HG02840 (cell line): ENCODE results near the gene MPG.

Experiments used
- ATAC-seq: cut with Tn5 transposase; IDR thresholded peaks from one replicate; pipeline ENCODE4 v1.9.1; 2021; ENCODE audit warnings: mild to moderate bottlenecking, moderate library complexity, moderate number of reproducible peaks; ENCODE audit not compliant: unreplicated experiment, low FRiP score

The MPG gene

DNA sequence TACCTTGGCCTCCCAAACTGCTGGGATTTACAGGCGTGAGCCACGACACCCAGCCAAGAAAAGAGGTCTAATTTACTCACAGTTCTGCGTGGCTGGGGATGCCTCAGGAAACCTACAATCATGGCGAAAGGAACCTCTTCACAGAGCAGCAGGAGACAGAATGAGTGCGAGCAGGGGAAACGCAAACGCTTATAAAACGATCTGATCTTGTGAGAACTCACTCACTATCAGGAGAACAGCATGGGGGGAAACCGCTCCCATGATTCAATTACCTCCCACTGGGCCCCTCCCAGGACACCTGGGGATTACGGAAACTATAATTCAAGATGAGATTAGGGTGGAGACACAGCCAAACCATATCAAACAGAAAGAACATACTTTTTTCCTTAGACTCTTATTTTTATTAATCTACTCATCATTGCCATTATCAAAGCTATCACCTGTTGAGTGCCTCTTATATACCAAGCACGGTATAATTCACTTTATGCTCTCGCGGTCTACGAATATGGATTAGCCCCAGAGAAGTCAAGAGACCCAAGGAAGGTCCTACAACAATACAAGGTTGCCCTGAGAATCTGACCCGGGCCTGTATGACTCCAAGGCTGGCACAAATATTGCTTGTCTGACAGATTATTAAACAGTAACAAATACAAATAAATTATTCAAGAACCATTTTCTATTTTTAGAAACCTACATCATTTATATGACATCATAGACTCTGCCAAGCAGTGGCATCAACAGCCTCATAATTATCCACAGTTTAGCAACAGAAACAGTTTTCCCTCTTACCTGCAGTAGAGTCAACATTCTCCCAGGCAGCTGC lies 27.0 kb upstream of the MPG start:
- no peak for ATAC-seq

DNA sequence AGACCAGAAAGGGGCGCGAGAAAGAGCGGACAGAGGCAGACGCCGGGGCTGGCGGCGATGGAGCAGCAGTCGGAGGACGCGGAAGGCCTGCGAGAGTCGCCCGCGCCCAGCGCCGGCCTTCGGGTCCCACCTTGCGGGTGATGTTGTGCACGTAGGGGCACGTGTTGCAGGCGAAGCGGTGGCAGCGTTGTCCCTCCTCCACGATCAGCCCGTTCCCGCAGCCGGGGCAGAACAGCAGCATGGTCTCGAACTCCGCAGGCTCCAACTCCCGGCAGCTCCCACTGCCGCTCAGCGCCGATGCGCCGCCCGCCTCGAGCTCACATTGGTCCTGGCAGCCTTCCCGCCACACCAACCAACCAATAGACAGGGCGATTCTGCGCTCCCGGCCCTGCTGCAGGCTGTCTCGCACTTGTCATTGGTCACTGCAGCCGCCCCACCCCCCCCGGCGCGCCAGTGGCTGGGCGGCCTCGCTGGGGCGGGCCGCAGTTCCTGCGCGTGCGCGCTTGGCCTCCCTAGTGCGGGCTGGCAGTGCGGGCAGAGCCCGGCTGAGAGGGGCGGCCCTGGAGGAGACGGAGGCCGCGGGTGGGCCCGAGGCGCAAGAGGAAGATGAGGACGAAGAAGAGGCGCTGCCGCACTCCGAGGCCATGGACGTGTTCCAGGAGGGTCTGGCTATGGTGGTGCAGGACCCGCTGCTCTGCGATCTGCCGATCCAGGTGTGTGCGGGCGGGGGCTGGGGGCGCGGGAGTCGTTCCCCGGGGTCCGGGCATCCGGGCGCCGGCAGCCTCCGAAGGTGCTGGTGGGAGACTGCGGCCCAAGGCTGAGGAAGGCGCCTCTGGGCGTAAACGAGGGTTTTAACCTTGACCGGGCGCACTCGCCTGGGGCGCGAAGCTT lies 24.4 kb upstream of the MPG start, which contains the start of the genes POLR3K and SNRNP25:
TSS of gene POLR3K (minus strand) at position 263 of the 891 bp plus-strand sequence. CDS start at position 241, 22 bp downstream.
TSS of gene SNRNP25 (plus strand) at position 483 of the 891 bp plus-strand sequence. CDS start at position 672, 189 bp downstream.
- peak; percentile 89 for ATAC-seq

DNA sequence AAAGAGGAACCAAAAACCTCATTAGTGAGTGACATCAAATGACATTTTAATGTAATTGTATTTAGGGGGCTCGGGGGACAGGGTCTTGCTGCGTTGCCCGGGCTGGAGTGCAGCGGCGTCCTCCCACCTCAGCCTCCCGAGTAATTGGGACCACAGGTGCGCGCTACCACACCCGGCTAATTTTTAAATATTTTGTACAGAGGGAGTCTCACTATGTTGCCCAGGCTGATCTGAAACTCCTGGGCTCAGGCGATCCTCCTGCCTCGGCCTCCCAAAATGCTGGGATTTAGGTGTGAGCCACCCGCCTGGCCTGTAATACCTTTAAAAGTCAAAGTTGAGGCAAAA lies 23.8 kb upstream of the MPG start:
- ATAC-seq = no peak

DNA sequence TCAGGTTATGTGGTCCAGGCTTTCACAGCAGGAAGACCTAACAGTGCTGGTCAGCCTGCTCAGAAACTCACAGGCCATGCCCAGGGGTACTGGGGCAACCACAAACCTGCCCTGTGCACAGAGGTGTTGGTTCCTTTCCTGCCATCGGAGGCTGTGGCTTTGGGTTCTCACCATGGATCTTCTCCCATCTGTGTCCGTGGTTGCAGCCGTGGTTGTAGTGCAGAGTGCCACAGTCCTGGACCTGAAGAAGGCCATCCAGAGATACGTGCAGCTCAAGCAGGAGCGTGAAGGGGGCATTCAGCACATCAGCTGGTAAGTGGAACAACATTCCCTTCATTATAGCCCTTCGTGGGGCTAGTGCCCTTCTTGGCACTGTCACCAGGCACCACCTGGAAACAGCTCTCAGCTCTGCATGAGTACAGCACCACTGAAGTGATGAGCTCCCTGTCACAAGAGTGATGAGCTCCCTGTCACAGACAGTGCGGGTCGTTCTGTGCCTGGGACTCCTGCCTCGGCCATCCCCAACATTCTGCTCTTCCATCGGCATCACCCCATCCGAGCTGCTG lies 22.4 kb upstream of the MPG start:
- no peak for ATAC-seq

DNA sequence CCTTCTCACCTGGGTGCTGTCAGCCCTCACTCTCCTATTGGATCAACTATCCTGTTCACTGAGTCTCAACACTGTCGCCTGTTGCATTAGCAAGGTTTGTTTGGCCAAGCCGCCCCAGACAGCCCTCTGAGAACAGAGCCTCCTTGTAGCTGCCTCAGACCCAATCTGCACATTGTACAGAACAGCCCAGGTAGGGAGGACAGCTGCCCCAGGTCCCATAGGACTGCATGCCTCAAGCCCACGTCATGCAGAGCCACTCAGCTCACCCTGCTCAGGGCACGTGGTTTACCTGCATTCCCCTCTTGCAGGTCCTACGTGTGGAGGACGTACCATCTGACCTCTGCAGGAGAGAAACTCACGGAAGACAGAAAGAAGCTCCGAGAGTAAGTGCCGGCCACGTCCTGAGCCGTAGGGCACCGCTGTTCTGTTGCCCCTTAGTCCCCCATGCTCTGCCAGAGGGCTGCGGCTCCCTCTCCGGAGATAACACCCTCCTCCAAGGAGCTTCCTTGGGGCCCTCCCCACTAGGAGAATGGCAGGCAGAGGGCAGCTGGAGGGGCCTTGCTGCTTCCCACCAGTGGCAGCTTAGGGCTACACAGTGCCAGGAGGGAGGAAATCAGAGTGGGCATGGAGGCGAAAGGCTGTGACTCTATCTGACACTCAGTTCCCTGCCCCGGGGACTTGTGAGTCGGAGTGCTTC lies 21.6 kb upstream of the MPG start:
- ATAC-seq = no peak

DNA sequence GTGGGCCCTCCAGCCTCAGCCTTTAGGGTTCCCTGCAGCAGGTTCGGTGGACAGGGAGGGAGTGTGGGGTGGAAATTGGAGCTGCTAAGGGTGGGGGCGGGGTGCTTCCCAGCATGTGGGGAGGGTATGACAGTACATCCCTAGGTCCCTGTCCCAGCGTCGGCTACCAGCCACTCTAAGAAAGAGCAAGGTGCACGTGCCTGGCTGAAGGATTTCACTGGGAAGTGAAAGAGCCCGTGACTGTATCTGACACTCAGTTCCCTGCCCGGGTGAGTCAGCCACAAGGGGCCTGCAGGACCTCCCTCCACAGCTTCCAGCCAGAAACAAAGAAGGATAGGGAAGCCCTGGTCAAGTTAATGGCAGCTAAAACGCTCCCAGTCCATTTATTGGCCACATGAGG lies 20.3 kb upstream of the MPG start:
- no peak for ATAC-seq

DNA sequence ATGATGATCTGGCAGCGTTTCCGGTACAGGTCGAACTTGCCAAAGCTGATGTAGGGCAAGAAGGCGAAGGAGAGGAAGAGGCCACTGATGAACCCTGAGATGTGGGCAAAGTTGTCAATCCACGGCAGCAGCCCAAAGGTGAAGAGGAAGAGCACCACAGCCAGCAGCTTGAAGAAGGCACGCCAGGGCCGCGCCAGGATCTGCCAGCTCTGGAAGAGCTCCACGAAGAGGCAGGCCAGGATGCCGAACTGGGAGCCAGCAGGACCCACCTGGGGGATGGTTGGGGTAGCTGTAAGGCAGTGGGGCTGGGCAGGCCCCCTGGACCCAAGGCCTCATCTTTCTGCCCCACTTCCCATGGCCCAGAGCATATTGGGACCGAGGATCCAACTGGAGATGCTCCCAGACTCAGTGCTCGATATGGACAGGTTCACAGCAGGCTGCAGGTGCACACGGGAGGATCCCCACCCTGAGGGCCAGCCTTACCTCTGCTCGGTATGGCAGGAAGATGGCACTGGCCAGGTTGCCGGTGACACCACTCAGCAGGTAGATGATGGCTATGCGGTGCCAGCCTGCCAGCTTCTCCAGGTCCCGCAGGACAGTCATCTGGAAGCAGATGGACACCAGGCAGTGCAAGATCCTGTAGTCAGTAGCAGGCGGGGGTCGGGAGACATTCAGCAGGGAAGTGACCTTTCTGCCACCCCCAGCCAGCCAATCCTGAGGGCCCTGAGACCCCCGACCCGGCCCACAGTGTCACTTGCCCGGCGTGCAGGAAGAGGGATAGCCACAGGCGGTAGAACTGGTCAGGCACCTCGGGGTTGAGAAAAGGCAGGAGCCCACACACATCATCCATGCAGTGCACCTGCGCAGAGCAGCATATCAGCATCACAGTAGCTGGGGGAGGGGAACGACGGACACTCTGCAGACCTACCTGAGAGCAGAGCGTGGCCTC lies 19.3 kb upstream of the MPG start:
- no peak for ATAC-seq

DNA sequence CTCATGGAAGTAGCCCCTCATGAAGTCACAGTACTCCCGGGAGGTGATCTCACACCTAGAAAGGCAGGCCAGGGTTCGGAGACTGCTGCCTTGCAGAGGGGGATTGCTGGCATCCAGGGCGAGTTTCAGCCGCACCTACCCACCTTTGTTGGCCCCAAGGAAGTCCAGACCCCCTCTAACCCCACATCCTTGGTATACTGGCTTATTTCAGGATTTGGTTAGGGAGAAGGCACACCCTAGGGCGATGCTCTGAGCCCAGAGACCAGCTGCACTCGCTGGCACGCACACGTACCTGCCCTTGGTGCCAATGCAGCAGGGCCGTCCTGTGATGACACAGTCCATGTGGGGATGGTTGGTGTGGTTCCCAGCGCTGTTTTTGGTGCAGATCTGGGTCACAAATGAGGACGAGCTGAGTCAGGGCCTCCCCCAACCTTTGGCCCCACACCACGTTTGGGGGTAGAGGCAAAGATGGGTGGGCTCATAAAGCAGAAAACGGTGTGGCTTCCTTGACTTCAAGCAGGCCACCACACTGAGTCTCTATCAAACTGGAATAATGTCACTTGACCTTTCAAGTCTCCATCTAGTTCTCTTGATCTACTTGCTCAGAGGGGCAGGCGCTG lies 18.5 kb upstream of the MPG start:
- no peak for ATAC-seq

DNA sequence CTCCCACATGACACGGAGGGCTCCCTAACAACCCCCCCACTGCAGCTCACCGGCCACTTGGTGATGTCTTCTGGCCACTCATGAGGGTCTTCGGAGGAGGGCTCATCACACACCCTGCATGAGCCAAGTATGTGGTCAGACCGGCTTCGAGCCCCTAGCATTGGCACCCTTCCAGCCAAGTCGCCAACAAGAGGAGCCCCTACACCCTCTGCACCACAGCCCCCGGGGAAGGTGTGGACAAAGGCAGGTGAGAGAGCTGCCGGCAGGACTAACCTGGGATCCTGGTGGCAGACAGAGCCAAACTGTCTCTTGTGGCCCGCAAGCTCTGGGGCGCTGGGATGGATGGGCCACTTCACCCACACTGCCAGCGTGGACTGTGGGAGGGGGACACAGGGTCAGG lies 17.9 kb upstream of the MPG start:
- no peak for ATAC-seq

DNA sequence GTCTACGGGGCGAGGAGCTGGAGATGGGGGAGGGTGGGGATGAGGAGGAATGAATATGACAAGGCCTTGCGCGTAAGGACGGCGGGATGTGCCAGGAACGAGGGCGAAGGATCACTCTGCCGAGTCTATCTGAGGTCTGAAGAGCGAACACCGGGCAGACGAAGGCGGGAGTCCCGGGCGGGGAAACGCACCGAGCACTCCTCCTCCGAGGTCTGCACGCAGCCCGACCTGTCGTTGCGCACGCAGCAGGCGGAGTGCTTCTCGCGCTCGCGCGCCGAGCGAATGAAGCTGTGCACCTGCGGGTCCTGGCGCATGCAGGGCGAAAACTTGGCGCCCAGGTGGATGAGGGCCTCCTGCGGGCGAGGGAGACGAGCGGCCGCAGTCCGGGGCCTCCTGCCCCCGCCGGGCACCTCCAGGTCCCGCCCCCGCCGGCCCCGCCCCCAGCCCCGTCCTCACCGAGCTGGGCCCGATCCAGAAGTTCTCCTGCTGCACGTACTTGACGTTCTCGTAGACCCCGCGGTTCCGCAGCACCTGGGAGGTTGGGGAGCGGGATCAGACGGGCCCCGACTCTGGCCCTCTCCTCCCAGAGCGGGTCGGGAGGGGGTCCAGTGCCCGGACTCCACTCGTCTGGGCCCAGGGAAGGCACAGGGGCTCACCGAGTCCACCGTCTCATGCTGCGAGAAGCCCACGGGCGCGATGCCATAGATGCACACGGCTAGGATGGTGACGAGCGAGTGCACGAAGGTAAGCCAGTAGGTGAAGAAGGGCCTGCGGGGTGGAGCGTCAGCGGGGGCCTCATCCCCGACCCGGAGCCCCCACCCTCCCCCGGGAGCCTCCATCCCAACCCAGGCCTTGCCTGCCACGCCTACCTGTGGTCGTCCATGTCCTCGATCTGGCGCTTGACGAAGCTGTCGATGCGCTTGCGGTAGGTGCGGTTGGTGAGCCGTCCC lies 16.8 kb upstream of the MPG start:
- no peak for ATAC-seq

DNA sequence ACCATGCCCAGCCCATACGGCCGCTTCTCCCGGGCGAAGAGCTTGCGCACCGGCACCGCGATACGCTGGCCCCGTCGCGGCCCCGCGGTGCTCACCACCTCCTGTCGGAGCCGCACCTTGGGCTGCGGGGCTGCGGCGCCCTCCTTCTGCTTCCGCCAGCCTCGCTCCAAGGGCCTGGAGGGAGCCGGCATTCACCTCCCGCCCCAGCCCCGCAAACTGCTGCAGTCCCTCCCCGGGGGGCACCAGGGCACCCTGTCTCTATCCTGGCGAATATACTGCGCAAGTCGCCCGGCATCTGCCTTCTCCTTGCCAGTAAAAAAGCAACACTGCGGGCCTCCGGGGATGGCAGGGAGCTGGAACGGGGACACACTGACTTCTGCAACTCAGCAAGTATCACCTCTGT lies 16.1 kb upstream of the MPG start:
- ATAC-seq = no peak

DNA sequence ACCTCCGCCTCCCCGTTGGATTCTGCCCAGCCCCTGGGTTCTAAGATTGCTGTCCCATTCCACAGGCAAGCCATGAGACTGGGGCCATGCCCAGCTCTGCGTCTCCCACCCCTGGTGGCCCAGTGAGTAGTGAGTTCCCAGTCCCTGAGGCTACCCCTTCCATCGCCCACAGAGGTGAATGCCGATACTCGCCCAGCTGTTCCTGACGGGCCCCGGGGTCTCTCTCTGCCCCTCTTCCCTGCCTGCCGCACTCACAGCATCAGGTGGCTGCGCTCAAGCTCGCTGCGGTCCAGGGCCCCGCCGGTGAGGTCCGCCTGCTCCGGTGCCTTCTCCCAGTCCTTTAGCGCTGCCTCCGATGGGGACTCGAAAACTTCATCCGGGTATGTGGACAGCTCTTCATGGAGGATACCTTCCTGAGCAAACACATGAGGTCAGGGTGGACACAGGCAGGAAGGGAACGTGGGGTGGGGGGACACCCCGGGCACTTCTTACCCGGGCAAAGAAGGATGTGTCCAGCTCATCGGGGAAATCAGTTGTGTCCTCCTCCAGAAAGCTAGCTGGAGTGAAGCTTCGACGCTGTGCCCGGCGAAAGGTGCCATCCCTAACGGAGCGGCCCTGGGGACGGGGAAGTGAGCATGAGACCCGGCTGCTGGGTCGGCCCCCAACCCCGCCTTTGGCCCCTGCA lies 15.6 kb upstream of the MPG start:
- ATAC-seq = no peak

DNA sequence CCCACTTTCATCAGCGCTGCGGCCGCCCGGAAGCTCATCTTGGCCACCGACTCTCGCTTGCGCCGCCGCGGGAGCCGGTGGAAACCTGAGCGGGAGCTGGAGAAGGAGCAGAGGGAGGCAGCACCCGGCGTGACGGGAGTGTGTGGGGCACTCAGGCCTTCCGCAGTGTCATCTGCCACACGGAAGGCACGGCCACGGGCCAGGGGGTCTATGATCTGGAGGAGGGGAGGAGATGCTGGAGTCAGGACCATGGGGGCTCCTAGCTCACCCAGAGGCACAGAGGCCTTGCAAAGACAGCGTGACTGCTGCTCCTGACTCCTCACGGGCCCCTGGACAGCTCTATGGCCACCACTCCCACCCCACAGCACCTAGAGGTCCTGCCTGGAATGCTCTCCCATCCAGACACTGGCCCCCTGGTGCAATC lies 15.0 kb upstream of the MPG start:
- no peak for ATAC-seq

DNA sequence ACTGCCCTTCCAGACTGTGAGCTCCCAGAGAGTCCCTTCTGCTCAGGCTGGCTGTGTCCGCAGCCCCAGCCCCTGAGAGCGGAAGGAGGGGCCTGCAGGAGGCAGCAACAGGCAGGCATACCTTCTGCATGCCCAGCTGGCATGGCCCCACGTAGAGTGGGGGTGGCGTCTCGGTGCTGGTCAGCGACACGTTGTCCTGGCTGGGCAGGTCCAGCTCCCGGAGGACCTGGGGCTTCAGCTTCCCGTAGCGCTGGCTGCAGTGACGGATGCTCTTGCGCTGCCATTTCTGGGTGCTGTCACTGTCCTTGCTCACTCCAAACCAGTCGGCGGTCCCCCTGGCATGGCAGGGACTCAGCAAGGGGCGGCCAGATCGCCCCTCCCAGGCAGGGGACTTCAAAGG lies 14.6 kb upstream of the MPG start:
- ATAC-seq = no peak

DNA sequence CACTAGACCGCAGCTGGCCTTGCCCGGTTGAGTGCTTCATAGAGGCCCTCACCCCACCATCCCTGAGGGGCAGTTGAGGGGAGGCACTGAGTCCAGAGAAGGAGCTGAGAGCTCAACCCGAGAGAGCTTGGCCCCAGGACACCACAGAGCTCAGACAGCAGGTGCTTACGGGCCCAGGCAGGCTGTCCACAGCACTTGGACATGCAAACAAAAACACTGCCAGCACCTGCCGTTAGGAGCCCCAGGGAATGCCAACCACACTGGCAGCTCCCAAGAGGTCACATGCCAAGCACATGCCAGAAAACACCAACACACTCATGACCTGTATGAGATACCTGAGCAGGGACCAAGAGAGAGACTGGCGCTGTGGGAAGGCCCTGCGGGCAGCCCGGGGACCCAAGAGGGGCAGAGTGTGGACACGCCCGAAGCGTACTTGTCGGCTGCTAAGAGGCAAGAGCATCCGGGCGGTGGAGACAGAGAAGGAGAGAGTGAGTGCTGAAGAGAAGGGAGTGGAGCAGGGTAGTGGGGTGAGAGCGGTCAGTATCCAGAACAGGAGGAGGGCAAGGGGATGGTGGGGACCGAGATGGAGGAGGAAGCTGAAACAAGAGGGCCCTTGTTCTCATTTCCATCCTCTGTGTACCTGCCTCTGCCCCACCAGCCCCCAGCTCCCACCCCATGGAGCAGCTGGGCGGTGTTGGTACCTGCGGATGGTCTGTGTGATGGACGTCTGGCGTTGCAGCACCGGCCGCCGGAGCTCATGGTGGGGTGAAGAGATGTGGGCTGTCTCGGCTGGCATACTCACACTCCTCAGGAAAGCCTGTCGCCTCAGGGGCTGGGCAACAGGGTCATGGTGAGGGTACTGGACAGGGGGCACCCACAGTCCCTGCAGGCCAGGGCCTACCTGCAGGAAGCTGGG lies 13.8 kb upstream of the MPG start:
- ATAC-seq = no peak

DNA sequence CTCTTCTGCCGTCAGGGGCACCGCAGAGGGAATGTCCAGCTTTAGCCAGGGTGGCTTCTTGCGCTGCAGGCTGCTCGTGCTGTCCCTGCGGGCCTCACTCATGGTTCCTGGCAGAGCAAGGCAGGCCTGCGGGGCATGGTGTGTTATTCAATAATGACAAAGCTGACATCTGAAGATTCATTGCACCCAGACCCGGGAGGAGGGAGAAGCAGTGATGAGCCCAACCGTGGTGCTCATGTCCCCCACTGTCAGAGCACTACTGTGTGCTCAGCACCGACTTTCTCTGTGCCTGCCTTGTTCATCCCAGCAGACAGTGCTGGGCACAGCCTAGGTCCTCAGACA lies 13.1 kb upstream of the MPG start:
- no peak for ATAC-seq
